ENCODE measurements around the gene ZKSCAN3.

- TF ChIP-seq MAX (IDR thresholded peaks at IDR 0.05): no peak
- no peak for TF ChIP-seq POLR2A (IDR thresholded peaks at IDR 0.05; ENCODE audit: borderline replicate concordance, extremely low read depth, insufficient read depth, insufficient read length)
- no peak for TF ChIP-seq EZH2 (IDR thresholded peaks at IDR 0.05)
- no peak for TF ChIP-seq CTCF (IDR thresholded peaks at IDR 0.05 in 2 of 3, conservative IDR thresholded peaks at IDR 0.05 in 1 of 3; ENCODE audit: borderline replicate concordance in 1 of 3, insufficient read depth in 1 of 3, low read depth in 2 of 3, low read length in 2 of 3)
- no peak for TF ChIP-seq REST (IDR thresholded peaks at IDR 0.05; ENCODE audit: low read depth)
- no peak for TF ChIP-seq CEBPB (IDR thresholded peaks at IDR 0.05; ENCODE audit: low read depth)
- TF ChIP-seq TCF7L2 (IDR thresholded peaks at IDR 0.05; ENCODE audit: borderline replicate concordance, extremely low read depth, insufficient read depth, insufficient read length): no peak
- TF ChIP-seq POLR2AphosphoS5 (IDR thresholded peaks at IDR 0.05; ENCODE audit: low read depth, low read length): no peak
- no peak for TF ChIP-seq YY1 (IDR thresholded peaks at IDR 0.05; ENCODE audit: extremely low read depth, insufficient replicate concordance, low read depth, low read length)
- no peak for TF ChIP-seq ZNF274 (IDR thresholded peaks at IDR 0.05; ENCODE audit: low read depth, low read length)
- no peak for TF ChIP-seq EGR1 (IDR thresholded peaks at IDR 0.05; ENCODE audit: low read depth)
- no peak for TF ChIP-seq FOSL1 (IDR thresholded peaks at IDR 0.05; ENCODE audit: low read depth)
- TF ChIP-seq RAD21 (IDR thresholded peaks at IDR 0.05; ENCODE audit: low read depth): no peak
Observed at GRCh38 chr6:28370440-28370839, 20.7 kb downstream of the ZKSCAN3 start.

Measured in HCT116 (cell line).